Progenitor cell of endocrine pancreas (in vitro differentiated cells): Measurements from ENCODE around the gene NDC80. TPM values are rescaled to one million over a fixed set of nuclear protein-coding genes. Genes with fewer than 3 reads are reported as not detected.

ENCODE experiments used
- DNase-seq: peaks from one replicate; pipeline ENCODE4 v3.0.0; 2021; ENCODE audit warnings: low spot score; ENCODE audit not compliant: unreplicated experiment
- H3K27ac Mint-ChIP-seq: 2 replicates; pipeline ENCODE4 v1.8.0; 2021; ENCODE audit warnings: mild to moderate bottlenecking, moderate library complexity, mixed read lengths
- H3K27me3 Mint-ChIP-seq: 2 replicates; pipeline ENCODE4 v1.8.0; 2021; ENCODE audit warnings: mixed read lengths
- H3K36me3 Mint-ChIP-seq: 2 replicates; pipeline ENCODE4 v1.8.0; 2022; ENCODE audit warnings: mixed read lengths; ENCODE audit not compliant: insufficient read depth
- H3K4me1 Mint-ChIP-seq: 2 replicates; pipeline ENCODE4 v1.8.0; 2021; ENCODE audit warnings: low read depth, mixed read lengths
- H3K4me3 Mint-ChIP-seq: 2 replicates; pipeline ENCODE4 v1.8.0; 2021; ENCODE audit warnings: low read depth, mild to moderate bottlenecking, moderate library complexity, mixed read lengths
- H3K9me3 Mint-ChIP-seq: 2 replicates; pipeline ENCODE4 v1.8.0; 2021; ENCODE audit warnings: low read depth, mixed read lengths
- total RNA-seq: library from RNA; stranded (reverse); gene quantifications from 2 replicates; pipeline ENCODE4 v1.2.1, GENCODE V29; 2021
- TF ChIP-seq, protein P1 (sequence below): fragments of 200-600 bp; sonication (generic); IDR thresholded peaks from one replicate; pipeline ENCODE4 v1.5.0; 2021; ENCODE audit warnings: antibody characterized with exemption, mild to moderate bottlenecking; ENCODE audit not compliant: unreplicated experiment

The NDC80 gene
- total RNA-seq, 1 donor from 2014 or later = 15.0 TPM

DNA sequence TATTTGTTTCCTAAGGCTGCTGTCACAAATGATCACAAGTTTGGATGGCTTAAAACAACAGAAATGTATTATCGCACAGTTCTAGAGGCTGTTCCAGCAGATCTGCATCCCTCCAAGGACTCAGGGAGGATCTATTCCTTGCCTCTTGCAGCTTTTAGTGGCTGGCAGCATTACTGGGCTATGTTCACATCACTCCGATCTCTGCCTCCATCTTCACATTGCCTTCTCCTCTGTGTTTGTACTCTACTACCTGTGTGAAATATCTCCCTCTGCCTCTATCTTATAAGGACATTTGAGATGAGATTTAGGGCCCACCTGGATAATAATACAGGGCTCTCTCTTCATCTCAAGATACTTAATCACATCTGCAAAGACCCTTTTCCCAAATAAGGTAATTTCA is 18.9 kb downstream of the NDC80 start:
- Mint-ChIP-seq H3K27me3 (no peaks in the 10 kb centered on the region), H3K9me3 (no peaks in the 10 kb centered on the region), H3K4me1 (peaks cover 4% of the 10 kb centered on the region), H3K4me3 (no peak overlapping the region), H3K36me3 (peaks cover 10% of the 10 kb centered on the region), H3K27ac (no peak overlapping the region)
- DNase-seq = no peak
- TF ChIP-seq, protein P1, sequence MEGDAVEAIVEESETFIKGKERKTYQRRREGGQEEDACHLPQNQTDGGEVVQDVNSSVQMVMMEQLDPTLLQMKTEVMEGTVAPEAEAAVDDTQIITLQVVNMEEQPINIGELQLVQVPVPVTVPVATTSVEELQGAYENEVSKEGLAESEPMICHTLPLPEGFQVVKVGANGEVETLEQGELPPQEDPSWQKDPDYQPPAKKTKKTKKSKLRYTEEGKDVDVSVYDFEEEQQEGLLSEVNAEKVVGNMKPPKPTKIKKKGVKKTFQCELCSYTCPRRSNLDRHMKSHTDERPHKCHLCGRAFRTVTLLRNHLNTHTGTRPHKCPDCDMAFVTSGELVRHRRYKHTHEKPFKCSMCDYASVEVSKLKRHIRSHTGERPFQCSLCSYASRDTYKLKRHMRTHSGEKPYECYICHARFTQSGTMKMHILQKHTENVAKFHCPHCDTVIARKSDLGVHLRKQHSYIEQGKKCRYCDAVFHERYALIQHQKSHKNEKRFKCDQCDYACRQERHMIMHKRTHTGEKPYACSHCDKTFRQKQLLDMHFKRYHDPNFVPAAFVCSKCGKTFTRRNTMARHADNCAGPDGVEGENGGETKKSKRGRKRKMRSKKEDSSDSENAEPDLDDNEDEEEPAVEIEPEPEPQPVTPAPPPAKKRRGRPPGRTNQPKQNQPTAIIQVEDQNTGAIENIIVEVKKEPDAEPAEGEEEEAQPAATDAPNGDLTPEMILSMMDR = no peak

DNA sequence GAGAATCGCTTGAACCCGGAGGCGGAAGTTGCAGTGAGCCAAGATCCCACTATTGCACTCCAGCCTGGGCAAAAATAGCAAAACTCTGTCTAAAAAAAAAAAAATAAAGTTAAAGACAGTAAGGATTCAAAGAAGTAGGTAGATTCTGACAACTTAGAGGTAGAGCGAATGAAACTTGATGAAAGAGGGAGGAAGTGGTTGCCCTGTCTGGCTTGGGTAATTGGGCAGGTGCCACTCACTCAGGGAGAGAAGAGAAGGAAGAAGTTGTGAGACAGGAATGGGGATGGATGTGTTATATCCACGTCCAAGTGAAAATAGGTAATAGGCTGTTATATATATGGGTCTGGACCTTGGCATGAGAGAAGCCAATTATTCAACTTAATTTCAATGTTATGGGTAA is 26.3 kb downstream of the NDC80 start:
- no peak overlapping the region for H3K4me3 Mint-ChIP-seq
- H3K36me3 Mint-ChIP-seq = peaks cover 12% of the 10 kb centered on the region
- DNase-seq = no peak
- H3K27me3 Mint-ChIP-seq = no peaks in the 10 kb centered on the region
- H3K27ac Mint-ChIP-seq = no peak overlapping the region
- TF ChIP-seq, protein P1 = no peak
- no peaks in the 10 kb centered on the region for H3K4me1 Mint-ChIP-seq
- peaks cover 4% of the 10 kb centered on the region for H3K9me3 Mint-ChIP-seq

DNA sequence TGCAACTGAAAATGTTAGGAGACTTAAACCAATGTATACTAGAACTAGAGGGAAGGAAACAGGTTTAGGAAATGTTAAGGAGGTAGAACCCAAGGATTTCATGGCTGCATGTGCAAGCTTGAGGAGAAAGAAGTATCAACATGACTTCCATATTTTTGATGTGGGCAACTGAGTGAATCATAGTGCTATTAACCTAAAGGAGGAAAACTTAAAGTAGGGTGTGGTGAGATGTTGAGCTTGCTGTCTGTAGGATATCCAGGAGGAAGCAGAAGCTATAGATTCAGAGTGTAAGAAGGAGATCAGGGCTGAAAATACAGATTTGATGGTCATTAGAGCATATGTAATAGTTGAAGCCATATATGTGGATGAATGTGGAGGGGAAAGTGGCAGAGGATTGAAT is 31.5 kb downstream of the NDC80 start:
- Mint-ChIP-seq H3K27me3 (no peaks in the 10 kb centered on the region), H3K27ac (no peak overlapping the region), H3K36me3 (no peaks in the 10 kb centered on the region), H3K4me3 (no peak overlapping the region), H3K9me3 (no peaks in the 10 kb centered on the region), H3K4me1 (no peaks in the 10 kb centered on the region)
- TF ChIP-seq, protein P1 = no peak
- no peak for DNase-seq

DNA sequence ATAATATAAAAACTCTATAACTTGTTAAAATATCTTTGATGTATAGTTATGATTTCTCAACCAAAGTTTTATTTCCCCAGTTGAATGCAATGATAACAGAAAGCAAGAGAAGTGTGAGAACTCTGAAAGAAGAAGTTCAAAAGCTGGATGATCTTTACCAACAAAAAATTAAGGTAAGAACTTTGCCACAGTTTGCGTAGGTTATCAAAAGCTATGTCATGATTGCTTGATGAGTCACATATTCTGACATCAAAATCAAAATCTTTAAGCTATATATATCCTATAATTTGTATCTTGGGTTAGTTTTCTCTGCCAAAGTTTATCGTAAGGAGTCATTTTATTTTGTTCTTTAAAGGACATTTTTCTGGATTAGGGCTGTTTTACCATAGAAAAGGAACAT is 35.0 kb downstream of the NDC80 start:
- peaks cover 4% of the 10 kb centered on the region for H3K36me3 Mint-ChIP-seq

DNA sequence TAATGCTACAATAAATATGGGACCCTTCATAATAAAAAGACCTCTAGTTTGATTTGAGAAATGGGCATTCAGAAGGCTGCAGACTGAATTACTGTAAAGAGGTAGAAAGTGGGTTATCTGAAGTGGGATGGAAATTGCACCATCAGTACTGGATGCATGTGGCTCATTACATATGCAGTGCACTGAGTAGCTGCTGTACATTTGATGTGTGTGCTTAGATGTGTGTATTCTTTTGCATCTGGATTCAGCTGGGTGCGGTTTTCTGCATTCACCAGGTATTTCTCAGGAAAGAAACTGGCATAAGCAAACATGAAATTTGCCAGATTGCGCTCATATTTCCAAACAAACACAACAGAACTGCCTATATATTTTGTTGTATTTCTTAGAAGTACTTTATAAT is 38.2 kb downstream of the NDC80 start:
- Mint-ChIP-seq H3K9me3 (no peaks in the 10 kb centered on the region), H3K27me3 (no peaks in the 10 kb centered on the region), H3K4me1 (no peaks in the 10 kb centered on the region), H3K4me3 (no peak overlapping the region), H3K36me3 (peaks cover 6% of the 10 kb centered on the region), H3K27ac (no peak overlapping the region)
- DNase-seq = no peak
- TF ChIP-seq, protein P1 = no peak

More for the DNA sequence above, 35.0 kb downstream of the NDC80 start:
- H3K9me3 Mint-ChIP-seq = no peaks in the 10 kb centered on the region
- no peaks in the 10 kb centered on the region for H3K27me3 Mint-ChIP-seq
- H3K4me1 Mint-ChIP-seq = no peaks in the 10 kb centered on the region
- no peak overlapping the region for H3K27ac Mint-ChIP-seq
- H3K4me3 Mint-ChIP-seq = no peak overlapping the region
- DNase-seq = no peak
- TF ChIP-seq, protein P1 = no peak
